Measurements from ENCODE around the gene AMOT. TPM values are rescaled to one million over a fixed set of nuclear protein-coding genes. Genes with fewer than 3 reads are reported as not detected.

AMOT gene
- total and polyA plus RNA-seq, 8 donors: 1.4 to 12.5 (median 4.9) TPM; not detected in 1

DNA sequence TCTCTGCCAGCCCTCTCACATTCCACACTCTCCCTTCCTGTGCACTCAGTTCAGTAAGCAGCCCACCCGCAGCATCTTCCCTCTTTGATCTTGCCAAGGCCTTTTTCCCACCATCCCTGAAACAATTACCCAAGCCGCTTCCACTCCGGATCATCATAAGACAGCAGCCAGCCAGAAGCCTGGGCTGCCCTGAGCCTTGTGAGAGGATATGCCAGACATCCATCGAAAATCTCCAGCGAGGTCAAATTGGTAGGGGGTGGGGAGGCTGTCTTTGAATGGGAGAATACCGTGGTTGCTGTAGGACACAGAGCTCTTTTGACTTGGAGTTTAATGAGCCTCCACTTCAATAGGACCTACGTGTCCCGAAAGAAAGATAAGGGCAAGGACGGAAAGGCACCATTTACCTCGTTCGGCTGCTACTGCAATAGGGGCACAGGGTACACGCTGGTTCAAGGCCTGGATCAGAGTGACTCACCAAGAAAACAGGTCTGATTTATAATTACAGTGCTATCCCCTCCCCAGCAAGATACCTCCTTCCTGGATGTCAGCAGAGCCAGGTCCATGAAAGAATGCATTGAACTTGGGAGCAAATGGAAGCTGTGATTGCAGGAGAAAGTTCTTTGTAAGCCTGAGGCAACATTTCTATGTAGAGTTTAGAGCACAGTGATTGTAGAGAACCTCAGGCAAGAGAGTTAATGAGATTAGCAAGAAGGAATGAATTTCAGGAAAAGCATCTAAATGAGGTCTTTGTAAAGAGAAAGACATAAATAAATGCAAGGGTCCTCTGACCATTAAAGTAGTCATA is 39.5 kb downstream of the AMOT start:
- Histone ChIP-seq H3K27me3 (peaks cover 0 to 10% (median 0%) of the 10 kb centered on the region in 3 donors), H3K9me3 (peaks cover 0 to 13% (median 4%) of the 10 kb centered on the region in 4 donors), H3K27ac (no peak overlapping the region), H3K4me1 (no peaks in the 10 kb centered on the region), H3K4me3 (no peak overlapping the region), H3K36me3 (peaks cover 0 to 7% (median 5%) of the 10 kb centered on the region in 4 donors)
- intact Hi-C loops (cut with DNase I; ENCODE audit: low total_unique reads): no loop called here
- DNase-seq: no peak
- TF ChIP-seq CTCF (IDR thresholded peaks at IDR 0.05) (no peak), EP300 (IDR thresholded peaks at IDR 0.05) (no peak), POLR2A (IDR thresholded peaks at IDR 0.05) (no peak), POLR2AphosphoS5 (IDR thresholded peaks at IDR 0.05) (no peak)
- 73 to 94% (median 90%) methylated on average over 12 of the region's 12 CpGs for WGBS, 5 donors

- 91 to 97% (median 95%) methylated on average over 1 of the region's 1 CpG for WGBS, 5 donors
- peaks cover 0 to 6% (median 0%) of the 10 kb centered on the region in 3 donors for H3K27me3 ChIP-seq
- intact Hi-C loops (cut with DNase I; ENCODE audit: low total_unique reads): no loop called here
- peaks cover 0 to 13% (median 4%) of the 10 kb centered on the region in 4 donors for H3K9me3 ChIP-seq
- H3K4me1 ChIP-seq: no peaks in the 10 kb centered on the region
- DNase-seq: no peak
- H3K4me3 ChIP-seq: no peak overlapping the region
- H3K27ac ChIP-seq: no peak overlapping the region
- TF ChIP-seq EP300 (IDR thresholded peaks at IDR 0.05): no peak
- no peak for TF ChIP-seq POLR2A (IDR thresholded peaks at IDR 0.05)
- no peak for TF ChIP-seq POLR2AphosphoS5 (IDR thresholded peaks at IDR 0.05)
- no peak for TF ChIP-seq CTCF (IDR thresholded peaks at IDR 0.05)
- H3K36me3 ChIP-seq: peaks cover 0 to 7% (median under 1%) of the 10 kb centered on the region in 4 donors
These were observed 41.2 kb downstream of the AMOT start for GRCh38 chrX:112799425-112799824.

GRCh38 chrX:112798736-112799135 is 41.9 kb downstream of the AMOT start:
- intact Hi-C loops (cut with DNase I; ENCODE audit: low total_unique reads): no loop called here

DNA sequence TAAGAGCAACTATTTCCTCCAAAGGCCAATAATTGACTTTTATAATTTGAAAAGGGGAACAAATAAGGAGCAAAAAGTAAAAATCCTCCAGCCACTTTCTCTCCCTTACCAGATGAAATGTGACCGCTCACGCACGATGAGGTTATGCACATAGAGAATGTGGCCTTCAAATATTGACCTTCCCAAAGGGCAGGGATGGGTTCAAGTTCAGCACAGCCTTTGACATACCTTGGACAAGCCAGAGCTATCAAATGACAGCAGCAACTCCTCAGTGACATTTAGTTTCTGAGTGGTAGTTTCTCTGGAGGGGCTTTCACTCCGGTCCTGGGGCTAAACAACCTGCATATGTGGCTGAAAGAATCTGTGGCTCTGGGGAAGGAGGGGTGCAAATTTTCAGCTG is 50.7 kb downstream of the AMOT start:
- H3K27ac ChIP-seq: no peak overlapping the region
- WGBS, 5 donors: 69 to 87% (median 85%) methylated on average over 4 of the region's 4 CpGs
- intact Hi-C loops (cut with DNase I; ENCODE audit: low total_unique reads): no loop called here

More at GRCh38 chrX:112798736-112799135, 41.9 kb downstream of the AMOT start:
- Histone ChIP-seq H3K36me3 (peaks cover 0 to 7% (median 0%) of the 10 kb centered on the region in 4 donors), H3K4me1 (no peaks in the 10 kb centered on the region), H3K9me3 (peaks cover 0 to 13% (median 4%) of the 10 kb centered on the region in 4 donors), H3K27ac (no peak overlapping the region), H3K4me3 (no peak overlapping the region), H3K27me3 (peaks cover 0 to 6% (median 0%) of the 10 kb centered on the region in 3 donors)
- 51 to 96% (median 74%) methylated on average over 2 of the region's 2 CpGs for WGBS, 5 donors
- DNase-seq: no peak
- TF ChIP-seq EP300 (IDR thresholded peaks at IDR 0.05) (no peak), POLR2AphosphoS5 (IDR thresholded peaks at IDR 0.05) (no peak), POLR2A (IDR thresholded peaks at IDR 0.05) (no peak), CTCF (IDR thresholded peaks at IDR 0.05) (no peak)

More for the DNA sequence above, 50.7 kb downstream of the AMOT start:
- Histone ChIP-seq H3K4me1 (no peaks in the 10 kb centered on the region), H3K9me3 (no peaks in the 10 kb centered on the region), H3K27me3 (no peaks in the 10 kb centered on the region), H3K4me3 (no peak overlapping the region), H3K36me3 (peaks cover 0 to 21% (median 17%) of the 10 kb centered on the region in 4 donors)
- TF ChIP-seq POLR2A (IDR thresholded peaks at IDR 0.05) (no peak), POLR2AphosphoS5 (IDR thresholded peaks at IDR 0.05) (no peak), CTCF (IDR thresholded peaks at IDR 0.05) (no peak), EP300 (IDR thresholded peaks at IDR 0.05) (no peak)
- no peak for DNase-seq

Data from stomach (tissue), 9 donors.